Activated T-cell treated with anti-CD3 and anti-CD28 coated beads, Interleukin-2, amount 50 U/mL, for 24 hours (primary cell): Measurements from ENCODE around the gene ALDH1A2.
"Not testable (repeated sequence)": the region's sequence is repeated elsewhere in the genome, so short reads cannot be mapped to it uniquely, and the experiment has no call there.

ENCODE experiments used
- DNase-seq: peaks from one replicate; pipeline ENCODE4 v3.0.0-alpha.2; 2020
- H3K27ac Mint-ChIP-seq: 2 replicates; pipeline ENCODE4 v1.8.0; 2020; ENCODE audit warnings: mild to moderate bottlenecking, mixed read lengths
- H3K27me3 Mint-ChIP-seq: 2 replicates; pipeline ENCODE4 v1.8.0; 2020; ENCODE audit warnings: mixed read lengths
- H3K36me3 Mint-ChIP-seq: 2 replicates; pipeline ENCODE4 v1.8.0; 2020; ENCODE audit warnings: low read depth, mixed read lengths
- H3K4me1 Mint-ChIP-seq: 2 replicates; pipeline ENCODE4 v1.8.0; 2020; ENCODE audit warnings: low read depth, mixed read lengths
- H3K4me3 Mint-ChIP-seq: 2 replicates; pipeline ENCODE4 v1.8.0; 2020; ENCODE audit warnings: mild to moderate bottlenecking, moderate library complexity, mixed read lengths
- H3K9me3 Mint-ChIP-seq: 2 replicates; pipeline ENCODE4 v1.8.0; 2020; ENCODE audit warnings: mixed read lengths

The ALDH1A2 gene

GRCh38 chr15:58039079-58040035, 26.2 kb downstream of the ALDH1A2 start:
- Mint-ChIP-seq H3K4me1 (no peaks in the 10 kb centered on the region), H3K27me3 (peaks cover 44% of the 10 kb centered on the region), H3K9me3 (no peaks in the 10 kb centered on the region), H3K27ac (no peak overlapping the region), H3K4me3 (no peak overlapping the region), H3K36me3 (no peaks in the 10 kb centered on the region)
- no peak for DNase-seq

GRCh38 chr15:58038426-58039078, 27.0 kb downstream of the ALDH1A2 start:
- Mint-ChIP-seq H3K4me3 (no peak overlapping the region), H3K4me1 (no peaks in the 10 kb centered on the region), H3K27ac (no peak overlapping the region), H3K27me3 (peaks cover 37% of the 10 kb centered on the region), H3K36me3 (no peaks in the 10 kb centered on the region), H3K9me3 (no peaks in the 10 kb centered on the region)
- DNase-seq = no peak

GRCh38 chr15:58037723-58038301, 27.7 kb downstream of the ALDH1A2 start:
- peaks cover 34% of the 10 kb centered on the region for H3K27me3 Mint-ChIP-seq
- H3K9me3 Mint-ChIP-seq = no peaks in the 10 kb centered on the region
- no peaks in the 10 kb centered on the region for H3K4me1 Mint-ChIP-seq
- no peak overlapping the region for H3K27ac Mint-ChIP-seq
- H3K4me3 Mint-ChIP-seq = no peak overlapping the region
- H3K36me3 Mint-ChIP-seq = no peaks in the 10 kb centered on the region
- DNase-seq = no peak

GRCh38 chr15:58036579-58036978, 28.9 kb downstream of the ALDH1A2 start:
- DNase-seq = no peak
- H3K27ac Mint-ChIP-seq = no peak overlapping the region
- no peak overlapping the region for H3K4me3 Mint-ChIP-seq

GRCh38 chr15:58028392-58028791, 37.1 kb downstream of the ALDH1A2 start:
- H3K4me3 Mint-ChIP-seq, H3K36me3 Mint-ChIP-seq, H3K4me1 Mint-ChIP-seq, DNase-seq, H3K27ac Mint-ChIP-seq: not testable (repeated sequence)
- Mint-ChIP-seq H3K27me3 (peaks cover 25% of the 10 kb centered on the region), H3K9me3 (peaks cover 37% of the 10 kb centered on the region)

More at GRCh38 chr15:58036579-58036978, 28.9 kb downstream of the ALDH1A2 start:
- Mint-ChIP-seq H3K36me3 (no peaks in the 10 kb centered on the region), H3K9me3 (no peaks in the 10 kb centered on the region), H3K27me3 (peaks cover 32% of the 10 kb centered on the region), H3K4me1 (no peaks in the 10 kb centered on the region)

- Mint-ChIP-seq H3K9me3 (peaks cover 50% of the 10 kb centered on the region), H3K27ac (no peak overlapping the region), H3K4me1 (no peaks in the 10 kb centered on the region), H3K36me3 (peaks cover 6% of the 10 kb centered on the region), H3K27me3 (peaks cover 38% of the 10 kb centered on the region), H3K4me3 (no peak overlapping the region)
- no peak for DNase-seq
Observed at GRCh38 chr15:58026552-58026951, 39.0 kb downstream of the ALDH1A2 start.

- peaks cover 6% of the 10 kb centered on the region for H3K36me3 Mint-ChIP-seq
- peaks cover 42% of the 10 kb centered on the region for H3K27me3 Mint-ChIP-seq
- peaks cover 50% of the 10 kb centered on the region for H3K9me3 Mint-ChIP-seq
- DNase-seq = no peak
- no peaks in the 10 kb centered on the region for H3K4me1 Mint-ChIP-seq
- no peak overlapping the region for H3K4me3 Mint-ChIP-seq
- H3K27ac Mint-ChIP-seq = no peak overlapping the region
Observed at GRCh38 chr15:58026051-58026450, 39.5 kb downstream of the ALDH1A2 start.

GRCh38 chr15:58021332-58022230, 43.9 kb downstream of the ALDH1A2 start:
- Mint-ChIP-seq H3K4me3 (no peak overlapping the region), H3K36me3 (peaks cover 6% of the 10 kb centered on the region), H3K27ac (no peak overlapping the region), H3K4me1 (no peaks in the 10 kb centered on the region), H3K9me3 (peaks cover 34% of the 10 kb centered on the region), H3K27me3 (peaks cover 40% of the 10 kb centered on the region)
- no peak for DNase-seq

- no peaks in the 10 kb centered on the region for H3K36me3 Mint-ChIP-seq
- peaks cover 20% of the 10 kb centered on the region for H3K9me3 Mint-ChIP-seq
- H3K27me3 Mint-ChIP-seq = peaks cover 45% of the 10 kb centered on the region
- H3K27ac Mint-ChIP-seq = no peak overlapping the region
- no peak overlapping the region for H3K4me3 Mint-ChIP-seq
- DNase-seq = no peak
- H3K4me1 Mint-ChIP-seq = no peaks in the 10 kb centered on the region
Observed at GRCh38 chr15:58019503-58020376, 45.8 kb downstream of the ALDH1A2 start.

GRCh38 chr15:58017869-58018268, 47.6 kb downstream of the ALDH1A2 start:
- DNase-seq = no peak
- no peak overlapping the region for H3K4me3 Mint-ChIP-seq

GRCh38 chr15:58016581-58017175, 48.8 kb downstream of the ALDH1A2 start:
- peaks cover 1% of the 10 kb centered on the region for H3K9me3 Mint-ChIP-seq
- H3K4me3 Mint-ChIP-seq = no peak overlapping the region
- no peaks in the 10 kb centered on the region for H3K4me1 Mint-ChIP-seq
- H3K27me3 Mint-ChIP-seq = peaks cover 57% of the 10 kb centered on the region
- DNase-seq = no peak
- no peak overlapping the region for H3K27ac Mint-ChIP-seq
- no peaks in the 10 kb centered on the region for H3K36me3 Mint-ChIP-seq

More at GRCh38 chr15:58017869-58018268, 47.6 kb downstream of the ALDH1A2 start:
- Mint-ChIP-seq H3K9me3 (peaks cover 9% of the 10 kb centered on the region), H3K27ac (no peak overlapping the region), H3K27me3 (peaks cover 58% of the 10 kb centered on the region), H3K36me3 (no peaks in the 10 kb centered on the region), H3K4me1 (no peaks in the 10 kb centered on the region)

GRCh38 chr15:58015565-58015964, 49.9 kb downstream of the ALDH1A2 start:
- no peak for DNase-seq
- H3K36me3 Mint-ChIP-seq = no peaks in the 10 kb centered on the region
- peaks cover 57% of the 10 kb centered on the region for H3K27me3 Mint-ChIP-seq
- H3K27ac Mint-ChIP-seq = no peak overlapping the region
- no peaks in the 10 kb centered on the region for H3K4me1 Mint-ChIP-seq
- no peaks in the 10 kb centered on the region for H3K9me3 Mint-ChIP-seq
- no peak overlapping the region for H3K4me3 Mint-ChIP-seq

- H3K9me3 Mint-ChIP-seq = no peaks in the 10 kb centered on the region
- H3K27me3 Mint-ChIP-seq = peaks cover 56% of the 10 kb centered on the region
- H3K4me3 Mint-ChIP-seq = no peak overlapping the region
- H3K4me1 Mint-ChIP-seq = no peaks in the 10 kb centered on the region
- DNase-seq = no peak
- no peaks in the 10 kb centered on the region for H3K36me3 Mint-ChIP-seq
- H3K27ac Mint-ChIP-seq = no peak overlapping the region
Observed at GRCh38 chr15:58014470-58014869, 51.0 kb downstream of the ALDH1A2 start.
